DND-41 (cell line): Measurements from ENCODE around the gene TUBGCP5.
"Not testable (repeated sequence)": the region's sequence is repeated elsewhere in the genome, so short reads cannot be mapped to it uniquely, and the experiment has no call there.

Experiments
- ATAC-seq: fragments of 200-7000 bp; cut with Tn5 transposase; 3 replicates; pipeline ENCODE4 v1.9.1; 2021; ENCODE audit warnings: low read depth; ENCODE audit not compliant: insufficient read depth
- DNase-seq: peaks from one replicate; pipeline ENCODE4 v3.0.0-alpha.2; 2020
- H2AFZ ChIP-seq: 2 replicates; pipeline ENCODE4 v1.6.0; 2012; ENCODE audit warnings: low read depth, low read length
- H3K27ac ChIP-seq: 2 replicates; pipeline ENCODE4 v1.5.1; 2012; ENCODE audit warnings: low read length, inconsistent platforms
- H3K27me3 ChIP-seq: fragments of 200-600 bp; sonication (generic); 2 replicates; pipeline ENCODE4 v1.6.0; 2012; ENCODE audit warnings: low read length, mild to moderate bottlenecking, inconsistent platforms; ENCODE audit not compliant: insufficient read depth, poor library complexity
- H3K36me3 ChIP-seq: 2 replicates; pipeline ENCODE4 v1.5.1; 2012; ENCODE audit warnings: low read length, inconsistent platforms; ENCODE audit not compliant: insufficient read depth
- H3K4me1 ChIP-seq: 2 replicates; pipeline ENCODE4 v1.5.1; 2012; ENCODE audit warnings: mild to moderate bottlenecking, low read length; ENCODE audit not compliant: insufficient read depth
- H3K4me2 ChIP-seq: 2 replicates; pipeline ENCODE4 v1.6.0; 2012; ENCODE audit warnings: mild to moderate bottlenecking, moderate library complexity, low read length, inconsistent platforms; ENCODE audit not compliant: insufficient read depth
- H3K4me3 ChIP-seq, 2 experiments: fragments of 200-600 bp in 1 of 2; shearing (Covaris generic) in 1 of 2; 2 replicates each; pipeline ENCODE4 v1.5.1; 2012 to 2016; ENCODE audit warnings: inconsistent platforms in 2 of 2, low read length in 2 of 2, mild to moderate bottlenecking in 2 of 2, low read depth in 1 of 2, moderate library complexity in 1 of 2
- H3K79me2 ChIP-seq: 2 replicates; pipeline ENCODE4 v1.6.0; 2012; ENCODE audit warnings: low read length, inconsistent platforms; ENCODE audit not compliant: insufficient read depth
- H3K9ac ChIP-seq: 2 replicates; pipeline ENCODE4 v1.6.0; 2012; ENCODE audit warnings: low read depth, mild to moderate bottlenecking, inconsistent platforms, low read length, moderate library complexity
- H3K9me3 ChIP-seq: 2 replicates; pipeline ENCODE4 v1.5.1; 2012; ENCODE audit warnings: low read length, moderate library complexity, mild to moderate bottlenecking, inconsistent platforms; ENCODE audit not compliant: insufficient read depth, severe bottlenecking
- H4K20me1 ChIP-seq: 2 replicates; pipeline ENCODE4 v1.6.0; 2012; ENCODE audit warnings: low read length; ENCODE audit not compliant: insufficient read depth
- EZH2 ChIP-seq: IDR thresholded peaks from 3 replicates; pipeline ENCODE4 v1.6.1; 2012; ENCODE audit warnings: borderline replicate concordance, low read depth, mild to moderate bottlenecking, moderate library complexity, low read length, inconsistent platforms; ENCODE audit not compliant: severe bottlenecking
- TF ChIP-seq, protein P1 (sequence below): IDR thresholded peaks from 2 replicates; pipeline ENCODE4 v1.5.1; 2012; ENCODE audit warnings: borderline replicate concordance, low read length, moderate library complexity, mild to moderate bottlenecking; ENCODE audit not compliant: poor library complexity, severe bottlenecking; ENCODE audit errors: extremely low read depth

TUBGCP5 gene

GRCh38 chr15:23049984-23050628, 10.7 kb upstream of the TUBGCP5 start:
- Histone ChIP-seq H3K4me2 (no peak overlapping the region), H3K36me3 (no peaks in the 10 kb centered on the region), H3K79me2 (no peaks in the 10 kb centered on the region), H4K20me1 (no peaks in the 10 kb centered on the region), H3K9ac (no peak overlapping the region), H3K4me3 (no peak overlapping the region), H3K4me1 (no peaks in the 10 kb centered on the region), H3K27ac (no peak overlapping the region), H2AFZ (no peak overlapping the region), H3K9me3 (no peaks in the 10 kb centered on the region), H3K27me3 (no peaks in the 10 kb centered on the region)
- ATAC-seq (no peak), DNase-seq (no peak)
- TF ChIP-seq, protein P1, sequence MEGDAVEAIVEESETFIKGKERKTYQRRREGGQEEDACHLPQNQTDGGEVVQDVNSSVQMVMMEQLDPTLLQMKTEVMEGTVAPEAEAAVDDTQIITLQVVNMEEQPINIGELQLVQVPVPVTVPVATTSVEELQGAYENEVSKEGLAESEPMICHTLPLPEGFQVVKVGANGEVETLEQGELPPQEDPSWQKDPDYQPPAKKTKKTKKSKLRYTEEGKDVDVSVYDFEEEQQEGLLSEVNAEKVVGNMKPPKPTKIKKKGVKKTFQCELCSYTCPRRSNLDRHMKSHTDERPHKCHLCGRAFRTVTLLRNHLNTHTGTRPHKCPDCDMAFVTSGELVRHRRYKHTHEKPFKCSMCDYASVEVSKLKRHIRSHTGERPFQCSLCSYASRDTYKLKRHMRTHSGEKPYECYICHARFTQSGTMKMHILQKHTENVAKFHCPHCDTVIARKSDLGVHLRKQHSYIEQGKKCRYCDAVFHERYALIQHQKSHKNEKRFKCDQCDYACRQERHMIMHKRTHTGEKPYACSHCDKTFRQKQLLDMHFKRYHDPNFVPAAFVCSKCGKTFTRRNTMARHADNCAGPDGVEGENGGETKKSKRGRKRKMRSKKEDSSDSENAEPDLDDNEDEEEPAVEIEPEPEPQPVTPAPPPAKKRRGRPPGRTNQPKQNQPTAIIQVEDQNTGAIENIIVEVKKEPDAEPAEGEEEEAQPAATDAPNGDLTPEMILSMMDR = no peak
- TF ChIP-seq EZH2 = no peak

- not testable (repeated sequence) for H3K9ac ChIP-seq, H3K4me2 ChIP-seq, H3K27ac ChIP-seq
Measured at GRCh38 chr15:23048572-23049282, 9.4 kb upstream of the TUBGCP5 start.

GRCh38 chr15:23043987-23044386, 4.6 kb upstream of the TUBGCP5 start:
- DNase-seq, H3K4me1 ChIP-seq, H4K20me1 ChIP-seq, H3K79me2 ChIP-seq, H3K36me3 ChIP-seq, H3K27ac ChIP-seq, H3K4me2 ChIP-seq, H3K27me3 ChIP-seq, H2AFZ ChIP-seq, ATAC-seq, H3K4me3 ChIP-seq, H3K9ac ChIP-seq, H3K9me3 ChIP-seq: not testable (repeated sequence)

More at GRCh38 chr15:23048572-23049282, 9.4 kb upstream of the TUBGCP5 start:
- H3K9me3 ChIP-seq, H4K20me1 ChIP-seq, H3K79me2 ChIP-seq, H3K36me3 ChIP-seq, H2AFZ ChIP-seq, DNase-seq, H3K4me1 ChIP-seq, ATAC-seq, H3K4me3 ChIP-seq, H3K27me3 ChIP-seq: not testable (repeated sequence)

GRCh38 chr15:23043535-23043934, 4.2 kb upstream of the TUBGCP5 start:
- not testable (repeated sequence) for H4K20me1 ChIP-seq, DNase-seq, H3K4me2 ChIP-seq, H3K79me2 ChIP-seq, H3K9me3 ChIP-seq, H3K36me3 ChIP-seq, H3K9ac ChIP-seq, H3K4me3 ChIP-seq, ATAC-seq, H3K27ac ChIP-seq, H3K4me1 ChIP-seq, H2AFZ ChIP-seq, H3K27me3 ChIP-seq

GRCh38 chr15:23041736-23042135, 2.4 kb upstream of the TUBGCP5 start:
- H3K36me3 ChIP-seq, H3K4me3 ChIP-seq, DNase-seq, H3K4me2 ChIP-seq, H3K27ac ChIP-seq, H3K9me3 ChIP-seq, H2AFZ ChIP-seq, H3K27me3 ChIP-seq, ATAC-seq, H4K20me1 ChIP-seq, H3K9ac ChIP-seq: not testable (repeated sequence)
- H3K4me1 ChIP-seq = peaks cover 22% of the 10 kb centered on the region
- H3K79me2 ChIP-seq = peaks cover 22% of the 10 kb centered on the region
